ENCODE measurements around the gene LRP2BP. TPM values are rescaled to one million over a fixed set of nuclear protein-coding genes. Genes with fewer than 3 reads are reported as not detected.
"Not testable (repeated sequence)": the region's sequence is repeated elsewhere in the genome, so short reads cannot be mapped to it uniquely, and the experiment has no call there.

LRP2BP gene
- total and polyA plus RNA-seq, 5 experiments from 2014 or later = 0.16 to 1.4 (median 0.24) TPM

DNA sequence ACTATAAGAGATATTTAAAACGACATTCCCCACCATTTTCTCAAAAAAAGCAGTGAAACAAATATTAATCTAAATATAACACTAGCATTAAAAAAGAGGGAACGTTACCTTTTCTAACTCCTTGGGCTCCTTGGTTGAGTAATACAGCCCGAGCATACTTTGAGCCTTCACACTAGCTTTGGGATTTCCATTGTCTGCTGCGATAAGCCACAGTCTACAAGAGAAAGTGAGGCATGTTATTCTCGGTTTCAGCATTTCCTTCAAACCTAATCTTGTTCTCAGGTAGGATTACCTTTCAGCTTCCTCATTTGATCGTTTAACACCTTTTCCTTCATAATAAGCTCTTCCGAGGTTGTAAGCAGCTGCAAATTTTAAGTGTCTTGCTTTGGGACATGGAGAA is 21.7 kb downstream of the LRP2BP start:
- ATAC-seq (no peak), DNase-seq (no peak)
- peaks cover 4 to 12% (median 5%) of the 10 kb centered on the region in 3 donors for H3K36me3 Mint-ChIP-seq
- H3K9me3 Mint-ChIP-seq = no peaks in the 10 kb centered on the region
- H3K4me1 Mint-ChIP-seq = no peaks in the 10 kb centered on the region
- POLR2A ChIA-PET = no interaction called here
- H3K27ac Mint-ChIP-seq = no peak overlapping the region
- no peaks in the 10 kb centered on the region for H3K27me3 Mint-ChIP-seq
- no peak overlapping the region for H3K4me3 Mint-ChIP-seq

DNA sequence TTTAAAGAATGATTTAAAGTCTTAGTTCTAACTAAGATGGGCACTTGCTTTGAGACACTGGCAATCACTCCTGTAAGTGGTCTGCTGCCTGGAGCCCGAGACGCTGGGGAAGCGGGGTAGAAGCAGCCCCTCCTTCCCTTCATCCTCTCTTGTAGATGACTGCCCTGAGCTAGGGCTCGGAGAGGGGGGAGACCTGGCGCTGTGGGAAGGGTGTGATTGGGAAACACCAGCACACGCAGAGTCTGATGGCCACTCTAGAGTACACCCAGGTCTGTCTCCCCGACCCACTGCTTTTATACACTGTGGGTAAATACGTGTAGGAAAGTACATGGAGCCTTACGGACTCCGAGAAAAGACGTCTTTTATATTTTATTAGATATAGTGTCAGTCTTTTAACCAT is 24.0 kb downstream of the LRP2BP start:
- Mint-ChIP-seq H3K4me3 (no peak overlapping the region), H3K27me3 (no peaks in the 10 kb centered on the region), H3K4me1 (no peaks in the 10 kb centered on the region), H3K27ac (no peak overlapping the region), H3K36me3 (peaks cover 0 to 16% (median 10%) of the 10 kb centered on the region in 3 donors), H3K9me3 (no peaks in the 10 kb centered on the region)
- no peak for ATAC-seq
- POLR2A ChIA-PET = no interaction called here
- DNase-seq = no peak

DNA sequence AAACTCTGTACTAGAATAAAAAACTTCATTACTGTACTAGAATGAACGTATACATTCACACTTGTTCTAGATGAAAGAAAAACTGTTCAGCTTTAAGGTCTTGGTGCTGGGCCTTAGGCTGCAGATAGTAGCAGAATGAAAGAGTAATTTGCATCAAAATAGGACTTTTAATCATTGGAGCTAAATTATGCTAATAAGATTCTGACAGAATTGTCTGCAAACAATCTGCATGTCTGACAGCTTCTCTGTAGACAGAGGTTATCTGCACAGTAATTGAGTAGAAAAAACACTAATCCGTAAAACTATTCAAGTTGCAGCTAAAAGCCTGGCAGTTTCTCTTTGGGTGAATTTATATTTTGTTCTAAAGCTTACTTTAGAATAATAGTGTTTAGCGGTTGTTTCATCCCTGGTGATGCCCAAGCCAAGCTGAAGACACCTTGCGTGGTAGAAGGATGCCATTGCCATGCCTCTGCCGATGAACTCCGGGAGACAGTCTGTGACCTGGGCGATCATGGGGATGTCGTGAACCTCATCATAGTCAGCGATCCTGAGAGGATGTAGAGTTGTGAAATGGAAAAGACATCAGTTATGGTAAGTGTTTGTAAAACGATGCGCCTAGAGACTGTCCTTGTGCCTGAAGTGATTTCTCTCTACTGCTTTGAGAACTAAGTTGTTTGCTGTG is 25.3 kb downstream of the LRP2BP start:
- no peaks in the 10 kb centered on the region for H3K9me3 Mint-ChIP-seq
- POLR2A ChIA-PET = no interaction called here
- DNase-seq (no peak), ATAC-seq (no peak)
- H3K27ac Mint-ChIP-seq = no peak overlapping the region
- H3K4me3 Mint-ChIP-seq = no peak overlapping the region
- no peaks in the 10 kb centered on the region for H3K27me3 Mint-ChIP-seq
- peaks cover 0 to 16% (median 13%) of the 10 kb centered on the region in 3 donors for H3K36me3 Mint-ChIP-seq
- H3K4me1 Mint-ChIP-seq = no peaks in the 10 kb centered on the region

DNA sequence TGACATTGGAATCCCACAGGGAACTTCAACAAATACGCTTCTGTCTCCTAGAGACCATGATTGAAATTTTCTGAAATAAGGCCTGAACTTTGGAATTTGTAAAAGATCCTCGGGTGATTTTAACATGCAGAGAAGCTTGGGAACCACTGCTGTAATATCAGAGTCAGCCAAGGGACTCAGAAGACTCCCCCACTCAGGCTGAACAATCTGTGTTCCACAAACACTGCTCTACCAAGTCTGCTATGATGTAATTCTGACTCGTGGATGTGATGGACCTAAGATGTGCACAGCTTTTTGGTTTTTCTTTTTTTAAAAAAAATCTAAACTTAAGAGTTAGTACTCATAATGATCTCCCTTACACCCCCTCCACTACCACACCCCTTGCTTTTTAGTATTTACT is 26.0 kb downstream of the LRP2BP start:
- H3K36me3 Mint-ChIP-seq = peaks cover 0 to 16% (median 13%) of the 10 kb centered on the region in 3 donors
- no peak for DNase-seq
- POLR2A ChIA-PET = no interaction called here
- H3K4me3 Mint-ChIP-seq = no peak overlapping the region
- H3K27ac Mint-ChIP-seq = no peak overlapping the region
- H3K4me1 Mint-ChIP-seq = no peaks in the 10 kb centered on the region
- H3K9me3 Mint-ChIP-seq = no peaks in the 10 kb centered on the region
- no peak for ATAC-seq
- H3K27me3 Mint-ChIP-seq = no peaks in the 10 kb centered on the region

DNA sequence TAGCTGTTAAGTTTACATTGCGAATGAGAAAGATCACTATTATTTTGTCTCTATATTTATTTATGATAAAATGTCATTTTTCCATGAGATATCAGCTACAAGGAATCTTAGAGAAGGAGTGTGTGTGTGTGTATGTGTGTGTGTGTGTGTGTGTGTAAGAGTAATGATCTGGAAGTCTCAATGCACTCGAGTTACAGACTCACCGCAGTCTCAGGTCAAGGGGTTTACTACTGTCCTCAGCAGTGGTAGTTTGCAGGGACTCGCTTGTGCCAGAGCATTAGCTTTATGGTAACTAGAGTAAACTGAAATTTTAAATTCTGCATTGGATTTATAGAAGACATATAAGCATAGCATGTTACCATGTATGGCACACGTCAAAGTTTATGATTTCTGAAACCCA is 30.8 kb downstream of the LRP2BP start:
- no peak overlapping the region for H3K4me3 Mint-ChIP-seq
- H3K36me3 Mint-ChIP-seq = peaks cover 0 to 30% (median 18%) of the 10 kb centered on the region in 3 donors
- H3K9me3 Mint-ChIP-seq = no peaks in the 10 kb centered on the region
- no peaks in the 10 kb centered on the region for H3K27me3 Mint-ChIP-seq
- ATAC-seq (no peak), DNase-seq (no peak)
- peak overlapping the region in 1 of 10 donors; percentile 80 for H3K27ac Mint-ChIP-seq
- no peaks in the 10 kb centered on the region for H3K4me1 Mint-ChIP-seq
- POLR2A ChIA-PET = no interaction called here

DNA sequence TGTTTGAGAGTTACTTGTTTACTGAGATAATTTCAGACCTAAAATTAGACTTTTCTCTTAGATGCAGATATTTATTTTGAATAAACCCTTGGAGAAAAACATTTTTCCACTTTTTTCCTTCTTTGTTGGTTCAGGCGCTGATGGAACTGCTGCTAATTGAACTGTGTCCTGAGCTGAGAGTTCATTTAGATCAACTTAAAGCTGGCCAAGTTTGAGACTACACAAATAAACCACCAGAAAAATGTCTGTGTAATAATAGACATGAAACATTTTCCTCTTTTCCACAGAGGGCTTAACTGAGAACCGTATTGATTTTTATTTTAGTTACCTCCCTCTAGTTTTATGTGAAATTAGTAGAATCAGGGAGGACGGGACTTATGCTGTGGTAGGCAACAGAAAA is 32.5 kb downstream of the LRP2BP start:
- H3K4me1 Mint-ChIP-seq = no peaks in the 10 kb centered on the region
- DNase-seq = no peak
- H3K27ac Mint-ChIP-seq = no peak overlapping the region

DNA sequence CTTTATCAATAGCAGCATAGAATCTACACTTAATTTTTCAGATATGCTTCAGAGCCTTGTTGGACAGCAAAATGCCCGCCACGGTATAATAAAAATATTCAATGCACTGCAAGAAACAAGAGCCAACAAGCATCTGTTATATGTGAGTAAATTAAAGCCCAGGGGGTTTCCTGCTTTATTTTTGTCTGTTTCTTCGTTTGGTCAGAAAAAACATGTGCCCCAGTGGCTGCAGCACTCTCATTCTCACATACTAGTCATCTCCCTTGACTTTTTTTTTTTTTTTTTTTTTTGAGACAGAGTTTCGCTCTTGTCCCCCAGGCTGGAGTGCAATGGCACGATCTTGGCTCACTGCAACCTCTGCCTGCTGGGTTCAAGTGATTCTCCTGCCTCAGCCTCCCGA is 33.2 kb downstream of the LRP2BP start:
- peaks cover 0 to 35% (median 27%) of the 10 kb centered on the region in 3 donors for H3K36me3 Mint-ChIP-seq
- POLR2A ChIA-PET, H3K27me3 Mint-ChIP-seq, ATAC-seq, H3K4me3 Mint-ChIP-seq, H3K27ac Mint-ChIP-seq, DNase-seq, H3K9me3 Mint-ChIP-seq, H3K4me1 Mint-ChIP-seq: not testable (repeated sequence)

More for the DNA sequence above, 32.5 kb downstream of the LRP2BP start:
- POLR2A ChIA-PET = no interaction called here
- H3K9me3 Mint-ChIP-seq = no peaks in the 10 kb centered on the region
- no peak for ATAC-seq
- no peaks in the 10 kb centered on the region for H3K27me3 Mint-ChIP-seq
- no peak overlapping the region for H3K4me3 Mint-ChIP-seq
- H3K36me3 Mint-ChIP-seq = peaks cover 0 to 31% (median 25%) of the 10 kb centered on the region in 3 donors

DNA sequence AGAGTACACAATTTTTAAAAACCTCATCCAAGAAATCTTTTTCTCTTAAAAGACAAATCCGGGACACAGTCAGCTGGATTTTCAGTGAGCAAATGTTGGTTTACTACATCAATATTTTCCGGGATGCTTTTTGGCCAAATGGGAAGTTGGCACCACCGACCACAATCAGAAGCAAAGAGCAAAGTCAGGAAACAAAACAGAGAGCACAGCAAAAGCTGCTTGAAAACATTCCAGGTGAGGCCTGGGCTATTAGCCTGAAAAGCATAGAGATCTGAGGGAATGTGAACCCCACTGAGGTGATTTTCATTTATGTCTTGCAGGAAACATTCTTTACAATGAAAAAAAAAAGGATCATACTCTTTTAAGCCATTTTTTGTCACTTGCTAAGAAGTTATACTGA is 33.9 kb downstream of the LRP2BP start:
- Mint-ChIP-seq H3K9me3 (no peaks in the 10 kb centered on the region), H3K27ac (no peak overlapping the region), H3K4me3 (no peak overlapping the region), H3K36me3 (peaks cover 0 to 41% (median 28%) of the 10 kb centered on the region in 3 donors), H3K4me1 (no peaks in the 10 kb centered on the region), H3K27me3 (no peaks in the 10 kb centered on the region)
- DNase-seq = no peak
- ATAC-seq = no peak
- POLR2A ChIA-PET = no interaction called here

DNA sequence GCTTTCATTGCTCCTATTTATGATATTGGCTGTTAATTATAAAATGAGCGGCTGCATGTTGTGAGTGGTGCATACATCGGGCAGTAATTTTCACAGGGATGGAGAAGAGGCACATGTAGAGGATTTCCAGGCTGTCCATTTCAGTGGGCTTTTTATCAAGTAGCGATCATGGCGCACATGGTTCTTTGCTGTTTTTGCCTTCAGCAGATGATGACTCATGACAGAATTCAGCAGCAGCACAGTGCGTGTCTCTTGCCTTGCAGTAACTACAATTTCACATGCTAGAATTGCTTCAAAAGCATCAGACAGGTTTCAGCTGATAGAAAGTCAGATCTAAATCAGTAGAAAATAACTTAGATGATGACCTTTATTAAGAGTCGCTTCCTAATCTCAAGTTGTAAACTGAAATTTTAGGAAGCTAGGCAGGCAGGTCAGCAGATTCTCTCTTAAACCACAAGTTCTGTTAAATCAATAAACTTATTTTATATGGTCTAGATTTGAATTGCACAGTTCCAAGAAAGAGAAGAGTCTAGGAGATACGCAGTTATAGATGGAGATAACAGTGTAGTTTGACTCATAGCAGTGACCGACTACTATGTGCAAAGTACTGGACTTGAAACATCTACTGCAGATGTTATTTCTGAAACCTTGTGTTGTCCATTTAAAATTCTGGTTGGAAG is 35.8 kb downstream of the LRP2BP start:
- Mint-ChIP-seq H3K4me3 (no peak overlapping the region), H3K4me1 (no peaks in the 10 kb centered on the region), H3K9me3 (no peaks in the 10 kb centered on the region), H3K36me3 (peaks cover 0 to 46% (median 24%) of the 10 kb centered on the region in 3 donors), H3K27ac (peak overlapping the region in 1 of 10 donors; percentile 31), H3K27me3 (no peaks in the 10 kb centered on the region)
- ATAC-seq = no peak
- DNase-seq = no peak
- POLR2A ChIA-PET = no interaction called here

DNA sequence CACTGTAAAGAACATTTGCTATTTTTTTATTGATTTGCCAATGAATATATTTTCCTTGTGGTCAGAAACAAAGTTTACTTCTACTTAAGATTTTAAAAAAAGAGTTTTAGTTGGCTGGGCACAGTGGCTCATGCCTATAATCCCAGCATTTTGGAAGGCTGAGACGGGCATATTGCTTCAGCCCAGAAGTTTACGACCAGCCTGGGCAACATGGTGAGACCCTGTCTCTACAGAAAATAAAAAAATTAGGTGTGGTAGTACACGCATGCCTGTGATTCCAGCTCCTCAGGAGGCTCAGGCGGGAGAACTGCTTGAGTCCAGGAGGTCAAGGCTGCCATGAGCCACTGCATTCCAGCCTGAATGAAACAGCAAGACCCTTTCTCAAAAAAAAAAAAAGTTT is 36.8 kb downstream of the LRP2BP start:
- no peaks in the 10 kb centered on the region for H3K9me3 Mint-ChIP-seq
- no peak overlapping the region for H3K27ac Mint-ChIP-seq
- H3K27me3 Mint-ChIP-seq = no peaks in the 10 kb centered on the region
- POLR2A ChIA-PET = no interaction called here
- no peak overlapping the region for H3K4me3 Mint-ChIP-seq
- DNase-seq (no peak), ATAC-seq (no peak)
- no peaks in the 10 kb centered on the region for H3K4me1 Mint-ChIP-seq
- H3K36me3 Mint-ChIP-seq = peaks cover 0 to 54% (median 29%) of the 10 kb centered on the region in 3 donors

DNA sequence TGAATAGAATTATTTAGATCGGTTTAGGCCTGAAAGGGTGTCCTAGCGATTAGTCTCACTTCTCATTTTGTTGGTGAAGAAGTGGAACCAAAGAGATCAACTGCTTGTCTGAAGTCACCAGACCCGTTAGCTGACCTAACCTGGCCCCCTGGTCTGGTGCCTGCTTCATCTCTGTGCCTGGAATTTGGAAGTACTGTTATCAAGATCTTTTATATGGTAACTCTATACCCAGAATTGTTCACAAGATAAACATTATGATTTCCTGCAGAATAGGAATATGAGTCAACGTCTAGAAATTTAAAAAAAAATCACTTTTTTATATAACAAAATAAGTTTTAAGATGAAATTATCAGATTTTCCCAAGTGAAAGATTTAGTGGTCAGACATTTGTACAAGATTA is 37.2 kb downstream of the LRP2BP start:
- Mint-ChIP-seq H3K9me3 (no peaks in the 10 kb centered on the region), H3K4me1 (no peaks in the 10 kb centered on the region), H3K27ac (no peak overlapping the region), H3K4me3 (no peak overlapping the region), H3K36me3 (peaks cover under 1 to 56% (median 29%) of the 10 kb centered on the region in 3 donors), H3K27me3 (no peaks in the 10 kb centered on the region)
- ATAC-seq (no peak), DNase-seq (no peak)
- POLR2A ChIA-PET = no interaction called here

DNA sequence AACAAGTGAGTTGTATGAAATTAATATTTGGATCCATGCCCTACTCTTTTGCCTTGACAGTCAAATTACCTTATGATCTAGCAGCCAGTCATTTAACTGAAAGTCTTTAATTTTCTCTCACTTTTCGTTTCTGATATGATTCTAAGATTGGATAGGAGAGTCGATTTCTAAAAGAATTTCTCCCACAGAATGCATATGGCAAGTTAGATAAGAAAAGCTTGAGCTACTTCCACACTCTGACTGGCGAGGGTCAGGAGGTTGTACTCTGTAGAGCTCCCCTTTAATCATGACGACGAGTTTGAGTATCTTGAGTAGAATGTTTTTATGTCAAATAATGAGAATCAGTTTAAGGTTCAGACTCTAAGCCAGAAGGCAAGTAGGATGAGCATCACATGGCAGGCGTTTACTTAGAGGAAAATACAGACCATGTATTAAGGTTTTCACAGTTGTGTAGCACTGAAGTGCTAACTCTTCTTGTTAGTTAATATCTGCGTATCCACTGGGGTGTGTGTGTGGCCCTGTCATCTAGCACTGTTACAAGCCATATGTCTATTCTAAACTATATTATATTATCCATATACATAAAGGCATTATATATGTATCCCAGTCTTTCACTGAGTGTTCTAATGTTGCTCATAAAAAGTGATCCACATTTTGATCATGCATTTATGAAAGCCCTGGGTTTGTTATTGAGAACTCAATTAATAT is 37.8 kb downstream of the LRP2BP start:
- ATAC-seq = no peak
- no peaks in the 10 kb centered on the region for H3K4me1 Mint-ChIP-seq
- no peaks in the 10 kb centered on the region for H3K27me3 Mint-ChIP-seq
- no peak overlapping the region for H3K4me3 Mint-ChIP-seq
- POLR2A ChIA-PET = no interaction called here
- no peaks in the 10 kb centered on the region for H3K9me3 Mint-ChIP-seq
- no peak overlapping the region for H3K27ac Mint-ChIP-seq
- peaks cover 5 to 54% (median 24%) of the 10 kb centered on the region in 3 donors for H3K36me3 Mint-ChIP-seq
- DNase-seq = no peak

DNA sequence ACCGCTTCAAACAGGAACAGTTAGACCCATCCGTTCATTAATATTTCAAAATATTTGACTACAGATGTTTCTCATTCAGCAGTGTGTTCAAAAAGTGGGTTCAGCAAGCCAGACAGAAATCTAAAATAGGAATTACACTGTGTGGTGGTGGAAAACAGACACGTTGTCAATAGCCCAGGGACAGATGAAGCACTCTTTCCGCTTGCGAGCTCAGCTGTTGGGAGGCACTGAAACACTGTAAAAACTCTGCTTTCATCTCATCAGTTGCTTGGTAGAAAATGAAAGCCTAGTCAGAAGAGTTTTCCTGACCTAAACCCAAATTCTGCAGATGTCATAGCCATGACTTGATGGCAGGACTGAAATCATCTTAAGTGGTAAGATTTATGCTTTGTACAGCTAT is 38.5 kb downstream of the LRP2BP start:
- H3K27ac Mint-ChIP-seq = no peak overlapping the region
- ATAC-seq (no peak), DNase-seq (no peak)
- POLR2A ChIA-PET = no interaction called here
- no peaks in the 10 kb centered on the region for H3K4me1 Mint-ChIP-seq
- no peaks in the 10 kb centered on the region for H3K9me3 Mint-ChIP-seq
- H3K4me3 Mint-ChIP-seq = no peak overlapping the region
- peaks cover 11 to 55% (median 24%) of the 10 kb centered on the region in 3 donors for H3K36me3 Mint-ChIP-seq
- no peaks in the 10 kb centered on the region for H3K27me3 Mint-ChIP-seq

Data from naive thymus-derived CD8-positive, alpha-beta T cell (primary cell).